ENCODE data around the gene MTRR. TPM values are rescaled to one million over a fixed set of nuclear protein-coding genes. Genes with fewer than 3 reads are reported as not detected.

The MTRR gene
- total and polyA plus RNA-seq, 2 of the 8 experiments (the other 6 are each of a cell fraction or from before 2014, with no cell fraction given), result 36.4 to 53.8 TPM

DNA sequence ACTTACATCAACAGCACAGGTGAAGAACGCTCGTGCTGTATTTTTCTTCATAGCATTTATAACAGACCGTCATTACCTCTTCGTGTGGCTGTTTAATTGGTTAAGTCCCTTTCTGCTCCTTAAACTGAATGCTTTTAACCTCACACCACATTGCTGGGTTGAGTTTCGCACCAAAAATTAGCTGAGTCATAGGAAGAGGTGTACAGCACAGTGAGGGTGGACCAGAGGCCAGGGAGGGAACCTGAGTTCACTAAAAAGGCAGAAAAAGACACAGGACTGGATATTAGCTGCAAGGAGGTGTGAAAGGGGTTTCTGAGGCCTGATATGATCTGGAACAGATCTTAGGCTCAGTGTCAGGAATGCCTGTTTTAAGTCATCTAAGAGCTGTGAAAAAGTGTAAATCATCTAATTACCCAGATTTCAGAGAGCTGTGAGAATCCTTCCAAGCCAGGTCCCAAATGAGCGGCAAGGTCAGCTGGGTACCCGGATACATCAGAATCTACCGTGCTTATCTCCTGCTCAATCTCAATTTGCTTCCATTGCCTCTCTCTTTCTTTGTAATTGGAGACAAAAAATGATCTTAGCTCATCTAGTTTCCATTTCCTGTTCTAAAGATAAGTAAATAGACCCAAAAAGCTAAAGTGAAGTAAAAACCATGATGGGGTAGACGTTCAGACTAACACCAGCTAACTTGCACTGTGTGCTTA is 10.9 kb upstream of the MTRR start:
- no peak overlapping the region for H3K18ac ChIP-seq (ENCODE audit: extremely low read depth, low read length)
- H3K79me2 ChIP-seq (ENCODE audit: control insufficient read depth in 1 of 2, insufficient read depth in 2 of 2, low read length in 2 of 2), result no peaks in the 10 kb centered on the region
- DNase-seq (ENCODE audit: low read depth in 1 of 2, low spot score in 2 of 2), result no peak
- H3K9me3 ChIP-seq (ENCODE audit: insufficient read depth in 2 of 2, low read depth in 1 of 2, low read length in 1 of 2), result no peaks in the 10 kb centered on the region
- H3K4me1 ChIP-seq (replicated peaks in 1 of 4; ENCODE audit: control insufficient read depth in 3 of 4, insufficient read depth in 4 of 4, low read length in 3 of 4), result no peaks in the 10 kb centered on the region
- H2BK120ac ChIP-seq (replicated peaks; ENCODE audit: low read depth, low read length), result no peak overlapping the region
- H3K23ac ChIP-seq (ENCODE audit: insufficient read length), result no peak overlapping the region
- no peak overlapping the region for H3K4ac ChIP-seq (replicated peaks; ENCODE audit: insufficient read length, low read depth, low read length)
- H3K4me2 ChIP-seq (ENCODE audit: insufficient read depth in 1 of 2, low read depth in 2 of 2, low read length in 2 of 2), result no peak overlapping the region
- no peak overlapping the region for H2BK15ac ChIP-seq (ENCODE audit: low read length)
- H3K79me1 ChIP-seq (ENCODE audit: low read depth, low read length), result no peaks in the 10 kb centered on the region
- WGBS, 2 experiments (ENCODE audit: extremely low coverage in 1 of 2, insufficient coverage in 1 of 2, insufficient read length in 1 of 2, insufficient replicate concordance in 2 of 2, low coverage in 1 of 2, low lambda C conversion rate in 2 of 2, missing lambda C conversion rate in 1 of 2), result 88% methylated on average over 9 of the region's 9 CpGs; no CpG with 5 or more reads in 1 of the 2 experiments
- H2BK12ac ChIP-seq (ENCODE audit: low read depth, low read length), result no peak overlapping the region
- H2AFZ ChIP-seq (ENCODE audit: low read length), result no peak overlapping the region
- H2BK20ac ChIP-seq (ENCODE audit: low read length), result no peak overlapping the region
- no peaks in the 10 kb centered on the region for H3K27me3 ChIP-seq (replicated peaks in 1 of 4; ENCODE audit: control insufficient read depth in 3 of 4, extremely low read depth in 1 of 4, insufficient read depth in 3 of 4, low read length in 3 of 4)
- no peak for FAIRE-seq
- no peak overlapping the region for H3K27ac ChIP-seq (ENCODE audit: low read depth, low read length)
- no peak overlapping the region for H4K5ac ChIP-seq (ENCODE audit: insufficient read length, low read depth, low read length)
- H3K9ac ChIP-seq (replicated peaks in 1 of 4; ENCODE audit: extremely low read depth in 1 of 4, low read depth in 3 of 4, low read length in 3 of 4), result no peak overlapping the region
- no peaks in the 10 kb centered on the region for H3K23me2 ChIP-seq (ENCODE audit: low read depth, low read length)
- H2BK5ac ChIP-seq (ENCODE audit: low read depth, low read length), result no peak overlapping the region
- H3K56ac ChIP-seq (replicated peaks; ENCODE audit: insufficient read length, low read depth, low read length), result no peak overlapping the region
- ChIA-PET CTCF (ENCODE audit: partially characterized antibody) (interaction anchor here (0.6 to 6.8 kb wide), 20 partner anchors 10 to 1038 kb away, joined by 3 to 35 read pairs (median 4); partner anchors contain the start of genes FASTKD3 and MTRR), POLR2A (ENCODE audit: partially characterized antibody) (no interaction called here)
- H3K4me3 ChIP-seq (ENCODE audit: extremely low read depth in 1 of 4, insufficient read depth in 2 of 4, low read depth in 3 of 4, low read length in 4 of 4), result no peak overlapping the region
- H4K20me1 ChIP-seq (replicated peaks in 1 of 2; ENCODE audit: control insufficient read depth in 1 of 2, insufficient read depth in 2 of 2, low read length in 2 of 2), result no peaks in the 10 kb centered on the region
- H2AK5ac ChIP-seq (ENCODE audit: low read depth, low read length), result no peak overlapping the region
- TF ChIP-seq CTBP2 (IDR thresholded peaks at IDR 0.05; ENCODE audit: borderline replicate concordance, insufficient read depth, insufficient read length, low read length) (no peak), SAP30 (IDR thresholded peaks at IDR 0.05; ENCODE audit: insufficient read depth, insufficient replicate concordance, low read length) (no peak), TBP (IDR thresholded peaks at IDR 0.05; ENCODE audit: low read depth, low read length) (no peak), BRCA1 (IDR thresholded peaks at IDR 0.05; ENCODE audit: low read depth, low read length) (no peak), POU5F1 (IDR thresholded peaks at IDR 0.05; ENCODE audit: low read depth, low read length) (no peak), GABPA (IDR thresholded peaks at IDR 0.05; ENCODE audit: borderline replicate concordance, insufficient read depth, low read length) (no peak), ZNF274 (IDR thresholded peaks at IDR 0.05; ENCODE audit: borderline replicate concordance, extremely low read depth, low read length) (no peak), RBBP5 (IDR thresholded peaks at IDR 0.05; ENCODE audit: borderline replicate concordance, low read depth, low read length) (no peak), RAD21 (IDR thresholded peaks at IDR 0.05 in 1 of 2, conservative IDR thresholded peaks at IDR 0.05 in 1 of 2; ENCODE audit: low read depth in 2 of 2, low read length in 2 of 2) (no peak)
- TF ChIP-seq, protein P1, sequence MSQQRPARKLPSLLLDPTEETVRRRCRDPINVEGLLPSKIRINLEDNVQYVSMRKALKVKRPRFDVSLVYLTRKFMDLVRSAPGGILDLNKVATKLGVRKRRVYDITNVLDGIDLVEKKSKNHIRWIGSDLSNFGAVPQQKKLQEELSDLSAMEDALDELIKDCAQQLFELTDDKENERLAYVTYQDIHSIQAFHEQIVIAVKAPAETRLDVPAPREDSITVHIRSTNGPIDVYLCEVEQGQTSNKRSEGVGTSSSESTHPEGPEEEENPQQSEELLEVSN (IDR thresholded peaks at IDR 0.05), result no peak
- no peak overlapping the region for H4K91ac ChIP-seq (replicated peaks; ENCODE audit: insufficient read length, low read length)
- H3K14ac ChIP-seq (ENCODE audit: insufficient read length), result no peak overlapping the region
- no peak overlapping the region for H4K8ac ChIP-seq (ENCODE audit: extremely low read depth, insufficient read depth, low read length)
- H3K36me3 ChIP-seq (ENCODE audit: control insufficient read depth in 2 of 4, insufficient read depth in 4 of 4, low read length in 3 of 4), result peaks cover 5 to 33% (median 13%) of the 10 kb centered on the region in 4 experiments; a peak in 7 of 8 replicates

Data from H1 (cell line).